A549 (cell line): ENCODE measurements around the gene TRPV4. TPM values are rescaled to one million over a fixed set of nuclear protein-coding genes. Genes with fewer than 3 reads are reported as not detected.

Experiments used
- ATAC-seq, 2 experiments: fragments of 200-7000 bp in 1 of 2; fragments of >200 bp in 1 of 2; cut with Nextera tagmentation in 1 of 2; cut with Tn5 transposase in 1 of 2; 3 replicates each; pipeline versions ENCODE4 v1.8.0 to v1.9.1; 2018 to 2020; ENCODE audit warnings: mild to moderate bottlenecking in 1 of 2, moderate library complexity in 1 of 2
- CTCF ChIA-PET: fragments of 300-600 bp; sonication (Branson Sonifier 250); formaldehyde crosslinking; extraction: SDS; loops from one replicate; lab custom pipeline; 2021; ENCODE audit warnings: antibody characterized with exemption, inconsistent platforms; lab: Yijun Ruan, JAX
- POLR2A ChIA-PET: fragments of 350-600 bp; formaldehyde crosslinking; extraction: SDS; loops from one replicate; lab custom pipeline; 2021; ENCODE audit warnings: antibody characterized with exemption, inconsistent platforms; lab: Yijun Ruan, JAX
- DNase-seq, 2 experiments: peaks; one replicate each; pipeline versions ENCODE4 v3.0.0 to v3.0.0-alpha.2; 2011 to 2016; ENCODE audit warnings: low read depth in 1 of 2, low spot score in 1 of 2
- FAIRE-seq: peaks from 2 replicates; lab custom pipeline; 2011; peaks lifted over from hg19 to GRCh38; lab: Jason Lieb, UNC
- H3K27ac ChIP-seq, 2 experiments: fragments of >200 bp; sonication (Bioruptor Twin); formaldehyde crosslinking; 3 replicates each; pipeline ENCODE4 v1.5.1; 2016 to 2017
- H3K4me1 ChIP-seq: fragments of >200 bp; sonication (Bioruptor Twin); formaldehyde crosslinking; 3 replicates; pipeline ENCODE4 v1.6.1; 2016
- H3K4me2 ChIP-seq: fragments of >200 bp; sonication (Bioruptor Twin); formaldehyde crosslinking; 3 replicates; pipeline ENCODE4 v1.6.1; 2016
- H3K4me3 ChIP-seq: fragments of >200 bp; sonication (Bioruptor Twin); formaldehyde crosslinking; 3 replicates; pipeline ENCODE4 v1.5.1; 2016
- H3K9me3 ChIP-seq: fragments of >200 bp; sonication (Bioruptor Twin); formaldehyde crosslinking; 3 replicates; pipeline ENCODE4 v1.6.1; 2016
- BHLHE40 ChIP-seq: IDR thresholded peaks from 2 replicates; pipeline ENCODE4 v1.6.1; 2012; ENCODE audit warnings: low read depth, low read length, inconsistent platforms
- CBX2 ChIP-seq: fragments of 200-600 bp; sonication (generic); IDR thresholded peaks from 2 replicates; pipeline ENCODE4 v1.6.1; 2016; ENCODE audit warnings: low read depth, mild to moderate bottlenecking, borderline replicate concordance
- CBX8 ChIP-seq: fragments of 200-600 bp; sonication (generic); IDR thresholded peaks from 2 replicates; pipeline ENCODE4 v1.6.1; 2016
- CEBPB ChIP-seq, 2 experiments: fragments of >200 bp in 1 of 2; sonication (Bioruptor Twin) in 1 of 2; formaldehyde crosslinking in 1 of 2; IDR thresholded peaks; 2 replicates each; pipeline ENCODE4 v1.6.1; 2012 to 2016
- CTCF ChIP-seq: fragments of >200 bp; sonication (Bioruptor Twin); formaldehyde crosslinking; IDR thresholded peaks from 3 replicates; pipeline ENCODE4 v1.5.1; 2016
- EHF ChIP-seq: fragments of 250-450 bp; sonication (Bioruptor Pico); IDR thresholded peaks from 2 replicates; pipeline ENCODE4 v1.5.0; 2020; ENCODE audit warnings: mild to moderate bottlenecking
- EHMT2 ChIP-seq: fragments of 200-600 bp; sonication (generic); IDR thresholded peaks from 2 replicates; pipeline ENCODE4 v1.6.1; 2016; ENCODE audit warnings: antibody characterized with exemption, low read depth, mild to moderate bottlenecking, moderate library complexity
- ELK1 ChIP-seq: fragments of 150-350 bp; IDR thresholded peaks from 2 replicates; pipeline ENCODE4 v1.6.1; 2014; ENCODE audit warnings: low read depth, mild to moderate bottlenecking, low read length
- ESRRA ChIP-seq: fragments of 150-350 bp; IDR thresholded peaks from 2 replicates; pipeline ENCODE4 v1.6.1; 2014; ENCODE audit warnings: mild to moderate bottlenecking, low read length, borderline replicate concordance
- GATA3 ChIP-seq: IDR thresholded peaks from 2 replicates; pipeline ENCODE4 v1.6.1; 2012; ENCODE audit warnings: borderline replicate concordance
- MAFK ChIP-seq: fragments of 450-650 bp; IDR thresholded peaks from 2 replicates; pipeline ENCODE4 v1.6.1; 2014; ENCODE audit not compliant: partially characterized antibody
- NFE2L2 ChIP-seq: fragments of 150-350 bp; conservative IDR thresholded peaks from 2 replicates; pipeline ENCODE4 v1.6.1; 2014; ENCODE audit warnings: low read length
- PBX3 ChIP-seq: IDR thresholded peaks from 2 replicates; pipeline ENCODE4 v1.6.1; 2012
- PHF8 ChIP-seq: fragments of 200-600 bp; sonication (generic); IDR thresholded peaks from 2 replicates; pipeline ENCODE4 v1.6.1; 2016; ENCODE audit warnings: low read depth, mild to moderate bottlenecking, antibody characterized with exemption, moderate library complexity, borderline replicate concordance
- POLR2A ChIP-seq: IDR thresholded peaks from 2 replicates; pipeline ENCODE4 v1.6.1; 2012; ENCODE audit warnings: mild to moderate bottlenecking, low read length
- POLR2AphosphoS2 ChIP-seq: conservative IDR thresholded peaks from 2 replicates; pipeline ENCODE4 v1.6.1; 2012; ENCODE audit warnings: low read length, improper control_type of control experiment, inconsistent platforms
- RARB ChIP-seq: fragments of 250-450 bp; sonication (Bioruptor Pico); IDR thresholded peaks from 2 replicates; pipeline ENCODE4 v1.8.0; 2021; ENCODE audit warnings: mild to moderate bottlenecking, moderate library complexity
- RFX5 ChIP-seq: fragments of 450-650 bp; IDR thresholded peaks from 2 replicates; pipeline ENCODE4 v1.7.1; 2014; ENCODE audit warnings: antibody characterized with exemption, mild to moderate bottlenecking, moderate library complexity
- TFCP2L1 ChIP-seq: fragments of 250-450 bp; sonication (Bioruptor Pico); IDR thresholded peaks from 2 replicates; pipeline ENCODE4 v1.5.0; 2021; ENCODE audit warnings: mild to moderate bottlenecking
- ZFP36 ChIP-seq: fragments of 450-650 bp; IDR thresholded peaks from 2 replicates; pipeline ENCODE4 v1.6.1; 2014; ENCODE audit warnings: borderline replicate concordance; ENCODE audit not compliant: partially characterized antibody
- ZNF302 ChIP-seq: fragments of 250-450 bp; sonication (Bioruptor Pico); IDR thresholded peaks from 2 replicates; pipeline ENCODE4 v1.9.0; 2021; ENCODE audit warnings: inconsistent platforms, mild to moderate bottlenecking, moderate library complexity
- ZSCAN20 ChIP-seq: fragments of 250-450 bp; sonication (Bioruptor Pico); IDR thresholded peaks from 2 replicates; pipeline ENCODE4 v1.8.0; 2022; ENCODE audit warnings: mild to moderate bottlenecking, moderate library complexity
- WGBS: methylation state at CpG from one replicate; pipeline ENCODE4 v1.1.6; 2017; ENCODE audit errors: missing lambda C conversion rate; 5-methylcytosine and 5-hydroxymethylcytosine counted together
- polyA plus RNA-seq, 4 experiments: library from polyadenylated mRNA; depleted of rRNA in 3 of 4; stranded (reverse); fragments of >200 nt; fragmentation: RNase III in 1 of 4; extraction: RNeasy Plus Mini Kit Qiagen cat#74134 plus additional on column Dnase treatment in 1 of 4; gene quantifications; 2 replicates in 3 of 4; 3 replicates in 1 of 4; pipeline ENCODE4 v1.2.3, GENCODE V29; 2011 to 2017
- TF ChIP-seq, protein P1 (sequence below): fragments of 200-600 bp; sonication (generic); IDR thresholded peaks from 2 replicates; pipeline ENCODE4 v1.6.1; 2016; ENCODE audit warnings: antibody characterized with exemption, mild to moderate bottlenecking, moderate library complexity

The TRPV4 gene
- polyA plus RNA-seq, 2 of the 4 experiments (the other 2 are of a cell fraction): 0.15 to 0.37 TPM

- no peak overlapping the region for H3K4me3 ChIP-seq
- FAIRE-seq (no peak), ATAC-seq (no peak), DNase-seq (no peak)
- WGBS: 72% methylated on average over 10 of the region's 11 CpGs
- H3K4me2 ChIP-seq: no peak overlapping the region
- peaks cover 11% of the 10 kb centered on the region; the same call in 2 of the 3 replicates for H3K9me3 ChIP-seq
- POLR2A ChIA-PET: no interaction called here
- CTCF ChIA-PET: interaction anchor here (1.4 to 9.2 kb wide), 3 partner anchors 16 to 330 kb away, joined by 5 to 88 read pairs (median 6); no protein-coding TSS in a partner anchor
- H3K4me1 ChIP-seq: no peaks in the 10 kb centered on the region
- no peak for TF ChIP-seq POLR2AphosphoS2
- no peak for TF ChIP-seq GATA3
- TF ChIP-seq RFX5: no peak
- no peak for TF ChIP-seq RARB (CRISPR knock-in tag)
- no peak for TF ChIP-seq CBX8
- no peak for TF ChIP-seq CEBPB (IDR thresholded peaks at IDR 0.05)
- TF ChIP-seq PHF8: no peak
- TF ChIP-seq CBX2: no peak
- TF ChIP-seq POLR2A: no peak
- no peak for TF ChIP-seq EHF (CRISPR knock-in tag)
- TF ChIP-seq EHMT2: no peak
- TF ChIP-seq ZFP36: no peak
- no peak for TF ChIP-seq NFE2L2
- TF ChIP-seq ELK1: no peak
- no peak for TF ChIP-seq TFCP2L1 (CRISPR knock-in tag)
- no peak for TF ChIP-seq ESRRA
- H3K27ac ChIP-seq: no peak overlapping the region
Measured at GRCh38 chr12:109757671-109758265, 75.4 kb downstream of the TRPV4 start.

- ATAC-seq: no peak
- H3K4me1 ChIP-seq: no peaks in the 10 kb centered on the region
- POLR2A ChIA-PET: no interaction called here
- H3K27ac ChIP-seq: no peak overlapping the region
- FAIRE-seq: no peak
- no peak overlapping the region for H3K4me2 ChIP-seq
- TF ChIP-seq TFCP2L1 (CRISPR knock-in tag) (no peak), PBX3 (no peak)
- TF ChIP-seq, protein P1, sequence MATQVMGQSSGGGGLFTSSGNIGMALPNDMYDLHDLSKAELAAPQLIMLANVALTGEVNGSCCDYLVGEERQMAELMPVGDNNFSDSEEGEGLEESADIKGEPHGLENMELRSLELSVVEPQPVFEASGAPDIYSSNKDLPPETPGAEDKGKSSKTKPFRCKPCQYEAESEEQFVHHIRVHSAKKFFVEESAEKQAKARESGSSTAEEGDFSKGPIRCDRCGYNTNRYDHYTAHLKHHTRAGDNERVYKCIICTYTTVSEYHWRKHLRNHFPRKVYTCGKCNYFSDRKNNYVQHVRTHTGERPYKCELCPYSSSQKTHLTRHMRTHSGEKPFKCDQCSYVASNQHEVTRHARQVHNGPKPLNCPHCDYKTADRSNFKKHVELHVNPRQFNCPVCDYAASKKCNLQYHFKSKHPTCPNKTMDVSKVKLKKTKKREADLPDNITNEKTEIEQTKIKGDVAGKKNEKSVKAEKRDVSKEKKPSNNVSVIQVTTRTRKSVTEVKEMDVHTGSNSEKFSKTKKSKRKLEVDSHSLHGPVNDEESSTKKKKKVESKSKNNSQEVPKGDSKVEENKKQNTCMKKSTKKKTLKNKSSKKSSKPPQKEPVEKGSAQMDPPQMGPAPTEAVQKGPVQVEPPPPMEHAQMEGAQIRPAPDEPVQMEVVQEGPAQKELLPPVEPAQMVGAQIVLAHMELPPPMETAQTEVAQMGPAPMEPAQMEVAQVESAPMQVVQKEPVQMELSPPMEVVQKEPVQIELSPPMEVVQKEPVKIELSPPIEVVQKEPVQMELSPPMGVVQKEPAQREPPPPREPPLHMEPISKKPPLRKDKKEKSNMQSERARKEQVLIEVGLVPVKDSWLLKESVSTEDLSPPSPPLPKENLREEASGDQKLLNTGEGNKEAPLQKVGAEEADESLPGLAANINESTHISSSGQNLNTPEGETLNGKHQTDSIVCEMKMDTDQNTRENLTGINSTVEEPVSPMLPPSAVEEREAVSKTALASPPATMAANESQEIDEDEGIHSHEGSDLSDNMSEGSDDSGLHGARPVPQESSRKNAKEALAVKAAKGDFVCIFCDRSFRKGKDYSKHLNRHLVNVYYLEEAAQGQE: no peak
- CTCF ChIA-PET: no interaction called here
- DNase-seq: no peak
- 54% methylated on average over 1 of the region's 1 CpG for WGBS
- no peak overlapping the region for H3K4me3 ChIP-seq
- H3K9me3 ChIP-seq: peaks cover 11% of the 10 kb centered on the region; the same call in 2 of the 3 replicates
Measured at GRCh38 chr12:109756457-109756856, 76.7 kb downstream of the TRPV4 start.

DNA sequence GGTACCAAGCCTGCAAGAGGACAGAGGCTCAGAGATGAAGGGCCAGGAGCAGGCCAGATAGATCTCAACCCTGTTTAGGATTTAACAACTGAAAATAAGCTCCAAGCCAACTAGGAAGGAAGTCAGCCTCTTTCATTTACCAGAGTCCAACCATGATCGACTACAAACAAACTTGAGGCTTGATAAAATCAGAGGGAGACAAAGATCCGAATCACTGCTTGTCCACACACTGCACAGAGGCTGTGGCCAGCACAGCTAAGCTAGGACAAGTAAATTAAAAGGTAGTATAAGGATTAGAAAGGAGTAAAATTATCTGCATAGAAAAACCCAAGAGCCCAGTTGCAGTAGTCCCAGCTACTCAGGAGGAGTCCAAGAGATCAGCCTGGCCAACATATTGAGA, 79.2 kb downstream of the TRPV4 start:
- TF ChIP-seq ZNF302 (CRISPR knock-in tag): no peak
- no peak for TF ChIP-seq EHF (CRISPR knock-in tag)
- TF ChIP-seq CTCF: no peak
- no peak for TF ChIP-seq BHLHE40
- TF ChIP-seq POLR2A: no peak
- TF ChIP-seq ZSCAN20 (CRISPR knock-in tag): no peak
- no peak for TF ChIP-seq MAFK
- no peak for TF ChIP-seq PBX3
- no peak for TF ChIP-seq RFX5
- no peak for FAIRE-seq
- no peak for ATAC-seq
- POLR2A ChIA-PET: no interaction called here
- CTCF ChIA-PET: interaction anchor here (0.7 to 1.3 kb wide), 7 partner anchors 19 to 157 kb away, joined by 3 to 5 read pairs (median 4); partner anchors contain the start of gene FAM222A
- Histone ChIP-seq H3K4me2 (no peak overlapping the region), H3K4me1 (no peaks in the 10 kb centered on the region), H3K27ac (no peak overlapping the region), H3K4me3 (no peak overlapping the region), H3K9me3 (peaks cover 11% of the 10 kb centered on the region; the same call in 2 of the 3 replicates)
- WGBS: 34% methylated on average over 2 of the region's 2 CpGs
- DNase-seq: no peak
